ENCODE results near the gene SHC2. TPM values are rescaled to one million over a fixed set of nuclear protein-coding genes. Genes with fewer than 3 reads are reported as not detected.

Gene SHC2
- total and polyA plus RNA-seq, 7 donors, result 2.2 to 9.7 (median 4.5) TPM

- peaks cover 7% of the 10 kb centered on the region for H3K4me1 ChIP-seq
- WGBS, 3 donors, result 59 to 70% (median 65%) methylated on average over 14 of the region's 14 CpGs
- intact Hi-C loops (cut with DNase I), result no loop called here
- no peaks in the 10 kb centered on the region for H3K36me3 ChIP-seq (ENCODE audit: insufficient read depth in 1 of 2, low read depth in 1 of 2)
- DNase-seq (peak in 1 of 2 donors; percentile 24), ATAC-seq (no peak)
- TF ChIP-seq CTCF (IDR thresholded peaks at IDR 0.05), result no peak
- no peak overlapping the region for H3K27ac ChIP-seq
- H3K27me3 ChIP-seq (ENCODE audit: insufficient read depth in 3 of 3, low read length in 2 of 3), result peaks cover 0 to 8% (median 0%) of the 10 kb centered on the region in 3 donors
- H3K4me3 ChIP-seq, result no peak overlapping the region
- H3K9me3 ChIP-seq, result no peaks in the 10 kb centered on the region
These were observed 18.1 kb upstream of the SHC2 start for GRCh38 chr19:478976-479375.

- no peak for TF ChIP-seq CTCF (IDR thresholded peaks at IDR 0.05)
- H3K27ac ChIP-seq, result no peak overlapping the region
- DNase-seq (peak; percentile 13 to 42), ATAC-seq (no peak)
- intact Hi-C loops (cut with DNase I), result no loop called here
- H3K27me3 ChIP-seq (ENCODE audit: insufficient read depth in 3 of 3, low read length in 2 of 3), result peaks cover 0 to 4% (median 0%) of the 10 kb centered on the region in 3 donors
- WGBS, 3 donors, result 67 to 77% (median 69%) methylated on average over 26 of the region's 26 CpGs
- H3K36me3 ChIP-seq (ENCODE audit: insufficient read depth in 1 of 2, low read depth in 1 of 2), result no peaks in the 10 kb centered on the region
- peaks cover 7% of the 10 kb centered on the region for H3K4me1 ChIP-seq
- H3K4me3 ChIP-seq, result no peak overlapping the region
- no peaks in the 10 kb centered on the region for H3K9me3 ChIP-seq
These were observed 17.5 kb upstream of the SHC2 start for GRCh38 chr19:478236-478903.

- Histone ChIP-seq H3K27me3 (ENCODE audit: insufficient read depth in 3 of 3, low read length in 2 of 3) (peaks cover 0 to 4% (median 0%) of the 10 kb centered on the region in 3 donors), H3K4me1 (peaks cover 7% of the 10 kb centered on the region), H3K4me3 (peak overlapping the region; percentile 60), H3K27ac (peak overlapping the region; percentile 78), H3K9me3 (no peaks in the 10 kb centered on the region), H3K36me3 (ENCODE audit: insufficient read depth in 1 of 2, low read depth in 1 of 2) (no peaks in the 10 kb centered on the region)
- 77 to 83% (median 77%) methylated on average over 13 of the region's 13 CpGs for WGBS, 3 donors
- ATAC-seq, result peak in 1 of 4 donors; percentile 18
- intact Hi-C loops (cut with DNase I), result no loop called here
- DNase-seq, result peak in 1 of 2 donors; percentile 4
- no peak for TF ChIP-seq CTCF (IDR thresholded peaks at IDR 0.05)
These were observed 14.5 kb upstream of the SHC2 start for GRCh38 chr19:475360-475759.

- Histone ChIP-seq H3K4me3 (peak overlapping the region; percentile 60), H3K9me3 (no peaks in the 10 kb centered on the region), H3K27me3 (ENCODE audit: insufficient read depth in 3 of 3, low read length in 2 of 3) (peaks cover 0 to 4% (median 0%) of the 10 kb centered on the region in 3 donors), H3K36me3 (ENCODE audit: insufficient read depth in 1 of 2, low read depth in 1 of 2) (no peaks in the 10 kb centered on the region), H3K4me1 (peaks cover 7% of the 10 kb centered on the region), H3K27ac (peak overlapping the region; percentile 78)
- ATAC-seq (peak; percentile 74 to 89 (median 83)), DNase-seq (peak in 1 of 2 donors; percentile 38)
- no peak for TF ChIP-seq CTCF (IDR thresholded peaks at IDR 0.05)
- intact Hi-C loops (cut with DNase I), result no loop called here
- WGBS, 3 donors, result 48 to 53% (median 52%) methylated on average over 54 to 57 of the region's 57 CpGs
These were observed 13.6 kb upstream of the SHC2 start for GRCh38 chr19:474126-475078.

All from psoas muscle (tissue), 8 donors.